ENCODE results near the gene CCDC136.
A peak's percentile ranks its signal among the peaks of the same experiment; 100 is the strongest.

CCDC136 gene

GRCh38 chr7:128791121-128791971 lies at the start of gene CCDC136:
Gene CCDC136, plus strand, starts transcription at chr7:128791968. Its CDS starts 444 bp downstream, at chr7:128792412.
- DNase-seq (ENCODE audit: low spot score): peak; percentile 93

- DNase-seq (ENCODE audit: low spot score): no peak
Observed at GRCh38 chr7:128742206-128742605, 49.6 kb upstream of the CCDC136 start.

- no peak for DNase-seq (ENCODE audit: low spot score)
Observed at GRCh38 chr7:128743112-128743772, 48.5 kb upstream of the CCDC136 start.

GRCh38 chr7:128744366-128744905 lies 47.3 kb upstream of the CCDC136 start:
- DNase-seq (ENCODE audit: low spot score): no peak

GRCh38 chr7:128745706-128746105 lies 46.1 kb upstream of the CCDC136 start:
- no peak for DNase-seq (ENCODE audit: low spot score)

GRCh38 chr7:128747327-128748079 lies 44.3 kb upstream of the CCDC136 start:
- no peak for DNase-seq (ENCODE audit: low spot score)

GRCh38 chr7:128752251-128752650 lies 39.5 kb upstream of the CCDC136 start:
- no peak for DNase-seq (ENCODE audit: low spot score)

- no peak for DNase-seq (ENCODE audit: low spot score)
Observed at GRCh38 chr7:128755075-128755818, 36.5 kb upstream of the CCDC136 start.

- DNase-seq (ENCODE audit: low spot score): no peak
Observed at GRCh38 chr7:128755819-128756476, 35.8 kb upstream of the CCDC136 start.

GRCh38 chr7:128757203-128757602 lies 34.6 kb upstream of the CCDC136 start:
- no peak for DNase-seq (ENCODE audit: low spot score)

GRCh38 chr7:128758553-128758952 lies 33.2 kb upstream of the CCDC136 start:
- no peak for DNase-seq (ENCODE audit: low spot score)

- no peak for DNase-seq (ENCODE audit: low spot score)
Observed at GRCh38 chr7:128759242-128759641, 32.5 kb upstream of the CCDC136 start.

GRCh38 chr7:128763541-128763940 lies 28.2 kb upstream of the CCDC136 start:
- no peak for DNase-seq (ENCODE audit: low spot score)

GRCh38 chr7:128767475-128768110 lies 24.2 kb upstream of the CCDC136 start:
- DNase-seq (ENCODE audit: low spot score): no peak

- no peak for DNase-seq (ENCODE audit: low spot score)
Observed at GRCh38 chr7:128770233-128770632, 21.5 kb upstream of the CCDC136 start.

GRCh38 chr7:128773604-128774003 lies 18.2 kb upstream of the CCDC136 start:
- DNase-seq (ENCODE audit: low spot score): no peak

- no peak for DNase-seq (ENCODE audit: low spot score)
Observed at GRCh38 chr7:128774029-128774689, 17.6 kb upstream of the CCDC136 start.

- DNase-seq (ENCODE audit: low spot score): no peak
Observed at GRCh38 chr7:128774921-128775320, 16.8 kb upstream of the CCDC136 start.

- DNase-seq (ENCODE audit: low spot score): no peak
Observed at GRCh38 chr7:128775744-128776474, 15.9 kb upstream of the CCDC136 start, which contains the start of gene OPN1SW. Gene OPN1SW, minus strand, starts transcription at chr7:128775794. Its CDS starts 13 bp downstream, at chr7:128775781.
